ENCODE results near the gene RAD23A. TPM values are rescaled to one million over a fixed set of nuclear protein-coding genes. Genes with fewer than 3 reads are reported as not detected.

RAD23A gene
- total and polyA plus RNA-seq, 9 of the 15 experiments (the other 6 are each of a cell fraction or from before 2014, with no cell fraction given), result 9.5 to 181 (median 101) TPM

- no peak for TF ChIP-seq ZNF445 (CRISPR knock-in tag; IDR thresholded peaks at IDR 0.05; ENCODE audit: low read depth)
- TF ChIP-seq ZNF212 (CRISPR knock-in tag; IDR thresholded peaks at IDR 0.05), result no peak
- no peak for TF ChIP-seq LEF1 (IDR thresholded peaks at IDR 0.05)
- peak in 1 of 3 experiments; percentile 28; a peak in 2 of 6 replicates for TF ChIP-seq CTCF (IDR thresholded peaks at IDR 0.05 in 2 of 3, conservative IDR thresholded peaks at IDR 0.05 in 1 of 3; ENCODE audit: insufficient read depth in 2 of 3, low read depth in 1 of 3, low read length in 3 of 3)
- TF ChIP-seq MEF2D (tag; conservative IDR thresholded peaks at IDR 0.05; ENCODE audit: low read depth), result no peak
- no peak for TF ChIP-seq ZNF592 (IDR thresholded peaks at IDR 0.05)
- TF ChIP-seq MBD2 (IDR thresholded peaks at IDR 0.05; ENCODE audit: borderline replicate concordance, low read depth), result peak; percentile 70; the same call in 1 of the 2 replicates
- no peak for TF ChIP-seq ZNF57 (CRISPR knock-in tag; IDR thresholded peaks at IDR 0.05)
- TF ChIP-seq CCNT2 (IDR thresholded peaks at IDR 0.05; ENCODE audit: borderline replicate concordance, extremely low read depth, insufficient read length, low read depth, low read length), result peak; percentile 70
- TF ChIP-seq ZFP30 (CRISPR knock-in tag; IDR thresholded peaks at IDR 0.05; ENCODE audit: borderline replicate concordance), result no peak
- TF ChIP-seq NR2C2 (CRISPR knock-in tag; IDR thresholded peaks at IDR 0.05), result no peak; the same call in 1 of the 2 replicates
- peak; percentile 94 for TF ChIP-seq NR2C2 (tag; IDR thresholded peaks at IDR 0.05)
- TF ChIP-seq TCF7 (IDR thresholded peaks at IDR 0.05; ENCODE audit: borderline replicate concordance), result no peak; the same call in 1 of the 2 replicates
- peak; percentile 97 for TF ChIP-seq HCFC1 (IDR thresholded peaks at IDR 0.05; ENCODE audit: low read depth, low read length)
- TF ChIP-seq NKRF (IDR thresholded peaks at IDR 0.05; ENCODE audit: borderline replicate concordance), result peak; percentile 96
- no peak for TF ChIP-seq SMARCB1 (IDR thresholded peaks at IDR 0.05; ENCODE audit: insufficient read length, low read depth)
- peak; percentile 81; the same call in 1 of the 2 replicates for TF ChIP-seq ETS1 (conservative IDR thresholded peaks at IDR 0.05; ENCODE audit: control insufficient read depth, low read depth, low read length)
- TF ChIP-seq ZBTB17 (CRISPR knock-in tag; IDR thresholded peaks at IDR 0.05), result no peak
These were observed 12.2 kb upstream of the RAD23A start, which contains the start of gene FARSA (continued) for GRCh38 chr19:12933287-12934072.

Data from K562 (cell line).